GM08714 (cell line): Measurements from ENCODE around the gene NBPF9.
"Not testable (repeated sequence)": the region's sequence is repeated elsewhere in the genome, so short reads cannot be mapped to it uniquely, and the experiment has no call there.

ENCODE experiments used
- H3K4me3 ChIP-seq: fragments of 200-500 bp; sonication (Bioruptor generic); 2 replicates; pipeline ENCODE4 v1.5.1; 2014; ENCODE audit warnings: mild to moderate bottlenecking, low read length, inconsistent platforms

NBPF9 gene

DNA sequence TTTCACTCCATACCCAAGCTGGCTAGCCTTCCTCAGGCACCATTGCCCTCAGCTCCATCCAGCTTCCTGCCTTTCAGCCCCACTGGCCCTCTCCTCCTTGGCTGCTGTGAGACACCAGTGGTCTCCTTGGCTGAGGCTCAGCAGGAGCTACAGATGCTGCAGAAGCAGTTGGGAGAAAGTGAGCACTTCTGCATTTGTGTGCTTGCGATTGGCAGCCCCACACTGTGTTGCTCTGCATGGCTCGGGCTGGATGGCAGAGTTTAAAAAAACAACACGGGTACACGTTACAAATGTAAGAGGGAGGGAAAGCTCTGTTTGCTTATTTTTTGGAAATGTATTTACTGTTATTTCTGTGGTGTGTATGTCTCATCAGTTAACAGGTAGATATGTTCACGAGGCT is 90.8 kb downstream of the NBPF9 start:
- not testable (repeated sequence) for H3K4me3 ChIP-seq

DNA sequence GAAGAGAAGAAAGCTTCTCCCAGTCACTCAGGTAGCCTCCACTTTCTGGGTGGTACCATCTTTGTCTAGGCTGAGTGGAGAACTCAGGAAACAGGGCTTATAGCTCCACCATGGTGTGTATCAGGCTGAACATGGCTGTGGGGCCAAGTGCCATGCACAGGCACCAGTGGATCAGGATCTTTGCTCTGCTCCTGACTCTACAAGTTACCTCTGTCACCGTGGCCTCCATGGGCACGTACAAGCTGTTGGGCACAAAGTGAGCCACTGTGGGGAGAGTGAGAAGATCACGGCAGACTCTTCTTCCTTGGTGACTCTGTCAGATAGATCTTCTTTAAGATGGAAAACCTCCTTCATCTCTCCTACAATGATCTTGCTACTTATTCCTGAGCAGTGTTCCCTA is 93.6 kb downstream of the NBPF9 start:
- H3K4me3 ChIP-seq = not testable (repeated sequence)

DNA sequence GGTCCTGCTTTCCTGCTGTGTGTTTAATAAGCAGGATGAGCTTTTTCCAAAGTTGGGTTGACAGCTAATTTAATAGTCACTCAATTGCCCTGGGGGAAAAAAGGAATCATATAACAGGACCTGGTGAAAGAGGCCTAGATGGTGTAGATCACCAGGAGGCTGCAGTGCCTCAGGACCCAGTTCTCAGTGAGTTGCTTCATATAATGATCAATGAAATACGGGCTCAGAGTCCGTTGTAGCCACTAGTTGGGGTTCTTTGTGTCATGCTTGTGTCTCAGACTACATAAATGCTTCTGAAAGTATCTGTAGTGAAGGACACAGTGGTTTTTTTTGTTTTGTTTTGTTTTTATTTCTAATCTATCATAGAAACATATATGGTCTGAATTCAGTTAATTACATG is 94.6 kb downstream of the NBPF9 start:
- H3K4me3 ChIP-seq = not testable (repeated sequence)

DNA sequence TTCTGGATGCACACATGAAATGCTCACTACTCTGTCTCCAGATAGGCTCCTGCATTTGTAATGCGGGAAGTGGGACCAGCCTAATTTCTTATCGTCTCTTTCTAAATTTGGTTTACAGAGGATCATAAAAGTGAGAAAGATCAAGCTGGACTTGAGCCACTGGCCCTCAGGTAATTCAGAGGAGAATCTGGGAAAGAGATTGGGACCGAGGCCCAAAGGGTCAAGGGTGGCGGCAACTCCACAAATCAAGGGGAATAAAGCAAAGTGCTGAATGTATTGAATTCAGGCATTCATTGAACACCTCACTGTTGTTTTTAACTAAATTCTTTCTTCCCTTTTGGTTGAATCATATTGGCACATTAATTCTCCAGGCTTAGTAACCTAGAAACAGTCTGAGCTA is 95.0 kb downstream of the NBPF9 start:
- not testable (repeated sequence) for H3K4me3 ChIP-seq
